BE2C (cell line): ENCODE results near the gene RNF121.

ENCODE experiments used
- DNase-seq: peaks from one replicate; pipeline ENCODE4 v3.0.0-alpha.2; 2020
- H3K27me3 ChIP-seq: fragments of 250-450 bp; sonication (Bioruptor Pico); 2 replicates; pipeline ENCODE4 v1.5.1; 2020; ENCODE audit warnings: mild to moderate bottlenecking
- H3K36me3 ChIP-seq: fragments of 250-450 bp; sonication (Bioruptor Pico); 2 replicates; pipeline ENCODE4 v1.5.1; 2020; ENCODE audit warnings: mild to moderate bottlenecking
- H3K4me1 ChIP-seq: fragments of 250-450 bp; sonication (Bioruptor Pico); 2 replicates; pipeline ENCODE4 v1.5.1; 2020
- H3K4me3 ChIP-seq: 2 replicates; pipeline ENCODE4 v1.5.1; 2011; ENCODE audit warnings: low read depth, low read length
- H3K9me3 ChIP-seq: fragments of 250-450 bp; sonication (Bioruptor Pico); 2 replicates; pipeline ENCODE4 v1.5.1; 2020
- TF ChIP-seq, protein P1 (sequence below): IDR thresholded peaks from 2 replicates; pipeline ENCODE4 v1.5.1; 2012; ENCODE audit warnings: mild to moderate bottlenecking, low read depth, low read length

Gene RNF121

DNA sequence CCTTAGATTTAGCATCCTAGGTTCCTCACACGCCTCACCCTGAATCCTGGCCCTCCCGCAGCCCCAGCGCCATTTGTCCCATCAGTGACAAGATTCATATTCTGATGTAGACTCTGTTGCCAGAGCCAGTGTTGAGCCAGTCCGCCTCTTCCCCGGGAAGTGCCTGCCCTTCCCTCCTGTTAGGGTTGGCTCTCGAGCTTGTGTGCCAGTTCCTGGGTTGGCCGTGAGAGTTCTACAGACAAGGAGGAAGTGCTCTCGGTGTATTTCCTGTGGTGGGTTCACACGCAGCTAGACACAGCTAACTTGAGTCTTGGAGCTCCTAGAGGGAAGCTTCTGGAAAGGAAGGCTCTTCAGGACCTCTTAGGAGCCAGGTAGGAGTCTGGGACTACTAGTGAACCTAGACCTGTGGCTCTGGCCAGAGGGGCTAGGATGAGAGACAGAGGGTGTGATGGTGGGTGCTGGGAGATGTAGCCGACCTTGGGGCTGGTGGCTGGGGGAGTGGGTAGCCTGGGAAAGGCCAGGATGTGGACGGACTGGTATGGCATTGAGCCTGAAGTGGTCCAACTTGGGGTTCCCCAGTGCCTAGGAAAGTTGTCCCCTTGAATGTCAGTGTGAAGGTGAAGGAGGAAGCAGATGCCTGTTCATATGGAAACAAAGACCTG is 69.9 kb downstream of the RNF121 start, which contains the start of gene IL18BP:
TSS of gene IL18BP (plus strand) at position 261 of the 662 bp plus-strand sequence. CDS start 1,076 bp downstream, outside the sequence.
- TF ChIP-seq, protein P1, sequence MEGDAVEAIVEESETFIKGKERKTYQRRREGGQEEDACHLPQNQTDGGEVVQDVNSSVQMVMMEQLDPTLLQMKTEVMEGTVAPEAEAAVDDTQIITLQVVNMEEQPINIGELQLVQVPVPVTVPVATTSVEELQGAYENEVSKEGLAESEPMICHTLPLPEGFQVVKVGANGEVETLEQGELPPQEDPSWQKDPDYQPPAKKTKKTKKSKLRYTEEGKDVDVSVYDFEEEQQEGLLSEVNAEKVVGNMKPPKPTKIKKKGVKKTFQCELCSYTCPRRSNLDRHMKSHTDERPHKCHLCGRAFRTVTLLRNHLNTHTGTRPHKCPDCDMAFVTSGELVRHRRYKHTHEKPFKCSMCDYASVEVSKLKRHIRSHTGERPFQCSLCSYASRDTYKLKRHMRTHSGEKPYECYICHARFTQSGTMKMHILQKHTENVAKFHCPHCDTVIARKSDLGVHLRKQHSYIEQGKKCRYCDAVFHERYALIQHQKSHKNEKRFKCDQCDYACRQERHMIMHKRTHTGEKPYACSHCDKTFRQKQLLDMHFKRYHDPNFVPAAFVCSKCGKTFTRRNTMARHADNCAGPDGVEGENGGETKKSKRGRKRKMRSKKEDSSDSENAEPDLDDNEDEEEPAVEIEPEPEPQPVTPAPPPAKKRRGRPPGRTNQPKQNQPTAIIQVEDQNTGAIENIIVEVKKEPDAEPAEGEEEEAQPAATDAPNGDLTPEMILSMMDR = no peak
- H3K9me3 ChIP-seq = no peaks in the 10 kb centered on the region
- peaks cover 25% of the 10 kb centered on the region for H3K36me3 ChIP-seq
- DNase-seq = no peak
- no peak within 1 kb of the TSS for H3K4me3 ChIP-seq
- no peaks in the 10 kb centered on the region for H3K4me1 ChIP-seq
- H3K27me3 ChIP-seq = no peaks in the 10 kb centered on the region

DNA sequence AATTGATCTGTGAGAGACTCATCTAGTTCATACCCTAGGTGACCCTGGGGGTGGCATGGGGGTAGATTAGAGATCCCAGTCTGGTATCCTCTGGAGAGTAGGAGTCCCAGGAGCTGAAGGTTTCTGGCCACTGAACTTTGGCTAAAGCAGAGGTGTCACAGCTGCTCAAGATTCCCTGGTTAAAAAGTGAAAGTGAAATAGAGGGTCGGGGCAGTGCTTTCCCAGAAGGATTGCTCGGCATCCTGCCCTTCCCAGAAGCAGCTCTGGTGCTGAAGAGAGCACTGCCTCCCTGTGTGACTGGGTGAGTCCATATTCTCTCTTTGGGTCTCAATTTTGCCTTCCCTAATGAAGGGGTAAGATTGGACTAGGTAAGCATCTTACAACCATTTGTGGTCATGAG is 70.5 kb downstream of the RNF121 start:
- no peak overlapping the region for H3K4me3 ChIP-seq
- no peaks in the 10 kb centered on the region for H3K4me1 ChIP-seq
- TF ChIP-seq, protein P1 = no peak
- H3K36me3 ChIP-seq = peaks cover 30% of the 10 kb centered on the region
- DNase-seq = no peak
- no peaks in the 10 kb centered on the region for H3K9me3 ChIP-seq
- no peaks in the 10 kb centered on the region for H3K27me3 ChIP-seq

DNA sequence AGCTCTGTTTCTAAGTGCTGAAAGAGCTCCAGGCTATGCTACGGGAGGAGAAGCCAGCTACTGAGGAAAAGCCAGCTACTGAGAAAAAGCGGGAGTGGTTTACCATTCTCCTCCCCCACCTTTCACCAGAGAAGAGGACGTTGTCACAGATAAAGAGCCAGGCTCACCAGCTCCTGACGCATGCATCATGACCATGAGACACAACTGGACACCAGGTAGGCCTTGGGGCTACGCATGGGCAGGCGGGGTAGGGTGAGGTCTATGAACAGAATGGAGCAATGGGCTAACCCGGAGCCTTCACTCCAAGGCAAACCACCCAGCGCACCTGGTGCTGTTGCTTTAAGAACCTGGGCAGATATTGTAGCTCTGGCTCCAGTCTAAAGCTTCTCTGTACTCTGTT is 71.0 kb downstream of the RNF121 start:
- Histone ChIP-seq H3K4me3 (no peak overlapping the region), H3K9me3 (no peaks in the 10 kb centered on the region), H3K4me1 (no peaks in the 10 kb centered on the region), H3K27me3 (no peaks in the 10 kb centered on the region), H3K36me3 (peaks cover 35% of the 10 kb centered on the region)
- no peak for DNase-seq
- TF ChIP-seq, protein P1 = no peak

DNA sequence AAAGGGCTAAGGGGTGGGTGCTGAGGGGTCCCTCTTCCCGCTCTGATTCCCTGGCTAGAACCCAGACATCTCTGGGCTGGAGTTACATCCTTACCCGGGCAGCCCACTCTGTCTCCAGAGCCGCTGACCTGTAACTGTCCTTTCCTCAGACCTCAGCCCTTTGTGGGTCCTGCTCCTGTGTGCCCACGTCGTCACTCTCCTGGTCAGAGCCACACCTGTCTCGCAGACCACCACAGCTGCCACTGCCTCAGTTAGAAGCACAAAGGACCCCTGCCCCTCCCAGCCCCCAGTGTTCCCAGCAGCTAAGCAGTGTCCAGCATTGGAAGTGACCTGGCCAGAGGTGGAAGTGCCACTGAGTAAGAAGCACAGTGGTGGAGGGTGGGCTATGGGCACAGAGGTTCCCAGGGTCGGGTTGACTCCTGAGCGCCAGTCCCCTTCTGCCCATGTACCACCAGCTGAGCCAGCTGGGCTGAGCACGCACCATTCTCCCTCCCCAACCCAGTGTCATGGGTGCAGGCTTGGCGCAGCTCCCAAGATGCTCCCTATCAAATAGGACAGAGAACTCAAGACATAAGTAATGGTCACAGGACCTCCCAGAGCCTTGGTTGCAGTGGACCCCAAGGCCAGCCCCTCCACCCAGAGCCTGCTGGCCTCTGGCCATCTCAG is 71.5 kb downstream of the RNF121 start:
- peaks cover 40% of the 10 kb centered on the region for H3K36me3 ChIP-seq
- no peaks in the 10 kb centered on the region for H3K27me3 ChIP-seq
- no peak for DNase-seq
- no peaks in the 10 kb centered on the region for H3K9me3 ChIP-seq
- no peaks in the 10 kb centered on the region for H3K4me1 ChIP-seq
- no peak overlapping the region for H3K4me3 ChIP-seq
- TF ChIP-seq, protein P1 = no peak

DNA sequence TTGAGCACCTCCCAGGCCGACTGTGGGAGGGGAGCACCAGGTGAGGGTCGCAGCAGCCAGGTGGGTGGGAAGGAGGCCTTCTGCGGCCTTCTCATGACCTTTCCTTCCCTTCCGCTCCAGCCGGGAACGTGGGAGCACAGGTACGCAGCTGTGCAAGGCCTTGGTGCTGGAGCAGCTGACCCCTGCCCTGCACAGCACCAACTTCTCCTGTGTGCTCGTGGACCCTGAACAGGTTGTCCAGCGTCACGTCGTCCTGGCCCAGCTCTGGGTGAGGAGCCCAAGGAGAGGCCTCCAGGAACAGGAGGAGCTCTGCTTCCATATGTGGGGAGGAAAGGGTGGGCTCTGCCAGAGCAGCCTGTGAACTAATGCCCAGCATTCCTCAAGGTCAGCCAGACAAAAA is 72.4 kb downstream of the RNF121 start:
- no peak overlapping the region for H3K4me3 ChIP-seq
- DNase-seq = no peak
- H3K9me3 ChIP-seq = no peaks in the 10 kb centered on the region
- TF ChIP-seq, protein P1 = no peak
- peaks cover 50% of the 10 kb centered on the region for H3K36me3 ChIP-seq
- H3K27me3 ChIP-seq = no peaks in the 10 kb centered on the region
- no peaks in the 10 kb centered on the region for H3K4me1 ChIP-seq
